MM.1S (cell line): Measurements from ENCODE around the gene LINGO3.

Experiments used
- DNase-seq: peaks from one replicate; pipeline ENCODE4 v3.0.0-alpha.2; 2015
- H2AFZ ChIP-seq: fragments of 300-600 bp; sonication (generic); 2 replicates; pipeline ENCODE4 v1.6.0; 2016; ENCODE audit warnings: antibody characterized with exemption, low read length
- H3F3A ChIP-seq: fragments of 300-600 bp; sonication (generic); 2 replicates; pipeline ENCODE4 v1.6.1; 2016; ENCODE audit warnings: mild to moderate bottlenecking, antibody characterized with exemption, low read length, moderate library complexity, mixed read lengths; ENCODE audit not compliant: insufficient read depth
- H3K27ac ChIP-seq: fragments of 300-600 bp; sonication (generic); 2 replicates; pipeline ENCODE4 v1.5.1; 2016; ENCODE audit warnings: mild to moderate bottlenecking, low read length
- H3K27me3 ChIP-seq: fragments of 300-600 bp; sonication (generic); replicated peaks from 2 replicates; pipeline ENCODE4 v1.6.0; 2016; ENCODE audit warnings: low read length; ENCODE audit not compliant: insufficient read depth
- H3K36me3 ChIP-seq: fragments of 300-600 bp; sonication (generic); replicated peaks from 2 replicates; pipeline ENCODE4 v1.6.1; 2016; ENCODE audit warnings: mild to moderate bottlenecking, low read length, mixed read lengths; ENCODE audit not compliant: insufficient read depth
- H3K4me1 ChIP-seq: fragments of 300-600 bp; sonication (generic); 2 replicates; pipeline ENCODE4 v1.6.1; 2016; ENCODE audit warnings: low read length, mixed read lengths
- H3K4me2 ChIP-seq: fragments of 300-600 bp; sonication (generic); 2 replicates; pipeline ENCODE4 v1.6.0; 2016; ENCODE audit warnings: low read depth, low read length
- H3K4me3 ChIP-seq: fragments of 300-600 bp; sonication (generic); 2 replicates; pipeline ENCODE4 v1.5.1; 2016; ENCODE audit warnings: low read length, mixed read lengths
- H3K79me2 ChIP-seq: fragments of 300-600 bp; sonication (generic); 2 replicates; pipeline ENCODE4 v1.6.1; 2016; ENCODE audit warnings: mixed run types, low read length, mixed read lengths
- H3K9ac ChIP-seq: fragments of 300-600 bp; sonication (generic); 2 replicates; pipeline ENCODE4 v1.6.1; 2016; ENCODE audit warnings: low read length, mixed read lengths
- H3K9me2 ChIP-seq: fragments of 300-600 bp; sonication (generic); replicated peaks from 2 replicates; pipeline ENCODE4 v1.6.1; 2016; ENCODE audit warnings: mild to moderate bottlenecking, low read length, mixed read lengths; ENCODE audit not compliant: insufficient read depth
- H3K9me3 ChIP-seq: fragments of 300-600 bp; sonication (generic); replicated peaks from 2 replicates; pipeline ENCODE4 v1.6.1; 2016; ENCODE audit warnings: mild to moderate bottlenecking, low read length, mixed read lengths; ENCODE audit not compliant: insufficient read depth
- H4K20me1 ChIP-seq: fragments of 300-600 bp; sonication (generic); 2 replicates; pipeline ENCODE4 v1.6.1; 2016; ENCODE audit warnings: mild to moderate bottlenecking, low read length, moderate library complexity, mixed read lengths; ENCODE audit not compliant: insufficient read depth
- CTCF ChIP-seq: fragments of 300-600 bp; sonication (generic); IDR thresholded peaks from 2 replicates; pipeline ENCODE4 v1.5.1; 2016; ENCODE audit warnings: antibody characterized with exemption, low read length, mixed read lengths
- EZH2 ChIP-seq: fragments of 300-600 bp; sonication (generic); optimal IDR thresholded peaks from 2 replicates; pipeline ENCODE3; 2017; ENCODE audit warnings: low read depth, mild to moderate bottlenecking, antibody characterized with exemption, low read length, mixed read lengths
- EZH2phosphoT487 ChIP-seq: fragments of 300-600 bp; sonication (generic); IDR thresholded peaks from 2 replicates; pipeline ENCODE4 v1.6.1; 2018; ENCODE audit warnings: antibody characterized with exemption, low read length

LINGO3 gene

GRCh38 chr19:2332341-2333026 lies 24.5 kb upstream of the LINGO3 start:
- Histone ChIP-seq H2AFZ (no peak overlapping the region; the same call in 1 of the 2 replicates), H3K27me3 (no peaks in the 10 kb centered on the region)

GRCh38 chr19:2331601-2332246 lies 23.8 kb upstream of the LINGO3 start:
- Histone ChIP-seq H3K9ac (peak overlapping the region; percentile 61), H2AFZ (no peak overlapping the region; the same call in 1 of the 2 replicates), H3K4me2 (peak overlapping the region; percentile 64), H3K27me3 (no peaks in the 10 kb centered on the region), H3K36me3 (0 out of 2 replicates have a peak, but pooled peaks cover 6% of the 10 kb centered on the region), H3K4me1 (peaks cover 42% of the 10 kb centered on the region), H3K9me2 (no peaks in the 10 kb centered on the region), H3K79me2 (peaks cover 97% of the 10 kb centered on the region), H3F3A (peaks cover 34% of the 10 kb centered on the region), H3K9me3 (no peaks in the 10 kb centered on the region), H3K27ac (peak overlapping the region; percentile 89), H3K4me3 (peak overlapping the region; percentile 35), H4K20me1 (no peaks in the 10 kb centered on the region)
- TF ChIP-seq EZH2: no peak
- TF ChIP-seq CTCF: no peak
- TF ChIP-seq EZH2phosphoT487: no peak
- no peak for DNase-seq

More at GRCh38 chr19:2332341-2333026, 24.5 kb upstream of the LINGO3 start:
- no peaks in the 10 kb centered on the region for H3K9me3 ChIP-seq
- peak overlapping the region; percentile 89 for H3K27ac ChIP-seq
- no peaks in the 10 kb centered on the region for H4K20me1 ChIP-seq
- H3K79me2 ChIP-seq: peaks cover 97% of the 10 kb centered on the region
- H3K4me1 ChIP-seq: peaks cover 38% of the 10 kb centered on the region
- H3K9ac ChIP-seq: peak overlapping the region; percentile 61
- peak overlapping the region; percentile 35 for H3K4me3 ChIP-seq
- TF ChIP-seq EZH2phosphoT487 (no peak), EZH2 (no peak), CTCF (no peak)
- no peaks in the 10 kb centered on the region for H3K9me2 ChIP-seq
- peak; percentile 52 for DNase-seq
- peaks cover 34% of the 10 kb centered on the region for H3F3A ChIP-seq
- peak overlapping the region; percentile 64 for H3K4me2 ChIP-seq
- 0 out of 2 replicates have a peak, but pooled peaks cover 6% of the 10 kb centered on the region for H3K36me3 ChIP-seq

DNA sequence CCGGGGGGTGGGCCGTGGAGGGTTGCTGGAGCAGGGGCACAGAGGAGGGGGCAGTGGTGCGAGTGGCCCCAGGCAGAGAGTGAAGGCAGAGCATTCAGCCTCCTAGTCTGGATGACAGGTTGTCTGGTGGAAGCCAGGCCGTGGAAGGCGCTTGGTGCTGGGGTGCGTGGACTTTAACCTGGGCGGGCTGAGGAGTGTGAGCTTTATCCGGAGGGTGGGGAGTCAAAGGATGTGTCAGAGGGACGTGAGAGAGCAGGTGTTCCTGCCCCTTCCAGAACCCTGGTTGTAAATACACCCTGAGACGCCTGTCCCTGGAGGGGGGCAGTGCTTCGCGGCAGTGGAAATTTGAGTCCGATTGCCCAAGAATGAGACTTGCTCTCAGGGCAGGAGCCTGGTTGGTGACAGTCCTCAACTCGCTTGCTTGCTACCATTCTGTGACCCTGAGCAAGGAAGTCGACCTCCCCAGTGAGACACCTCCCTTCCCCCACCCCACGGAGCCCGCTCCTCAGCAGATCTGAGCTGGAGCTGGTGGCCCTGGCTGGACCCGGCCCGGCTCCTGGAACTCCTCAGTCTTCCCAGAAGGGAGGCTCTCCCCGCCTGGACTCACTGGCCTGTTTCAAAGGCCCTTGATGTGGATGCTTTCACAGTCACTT lies 22.8 kb upstream of the LINGO3 start:
- no peak overlapping the region for H3K4me2 ChIP-seq

More for the DNA sequence above, 22.8 kb upstream of the LINGO3 start:
- TF ChIP-seq EZH2phosphoT487 (no peak), EZH2 (no peak), CTCF (no peak)
- no peaks in the 10 kb centered on the region for H4K20me1 ChIP-seq
- no peak overlapping the region; the same call in 1 of the 2 replicates for H3K27ac ChIP-seq
- H3K9me2 ChIP-seq: no peaks in the 10 kb centered on the region
- H2AFZ ChIP-seq: no peak overlapping the region
- no peaks in the 10 kb centered on the region for H3K9me3 ChIP-seq
- H3K36me3 ChIP-seq: 0 out of 2 replicates have a peak, but pooled peaks cover 6% of the 10 kb centered on the region
- peaks cover 97% of the 10 kb centered on the region for H3K79me2 ChIP-seq
- H3F3A ChIP-seq: peaks cover 34% of the 10 kb centered on the region
- H3K9ac ChIP-seq: no peak overlapping the region
- H3K27me3 ChIP-seq: no peaks in the 10 kb centered on the region
- no peak for DNase-seq
- peaks cover 42% of the 10 kb centered on the region for H3K4me1 ChIP-seq
- H3K4me3 ChIP-seq: no peak overlapping the region
